Stimulated activated CD8-positive, alpha-beta memory T cell treated with anti-CD3 and anti-CD28 coated beads, Interleukin-12 subunit alpha, Interleukin-12 subunit beta, amount 100 ng/mL, for 24 hours (primary cell): ENCODE data around the gene KCNK16.

ENCODE experiments used
- DNase-seq: peaks from one replicate; pipeline ENCODE4 v3.0.0-alpha.2; 2020; ENCODE audit errors: extremely low read depth

The KCNK16 gene

DNA sequence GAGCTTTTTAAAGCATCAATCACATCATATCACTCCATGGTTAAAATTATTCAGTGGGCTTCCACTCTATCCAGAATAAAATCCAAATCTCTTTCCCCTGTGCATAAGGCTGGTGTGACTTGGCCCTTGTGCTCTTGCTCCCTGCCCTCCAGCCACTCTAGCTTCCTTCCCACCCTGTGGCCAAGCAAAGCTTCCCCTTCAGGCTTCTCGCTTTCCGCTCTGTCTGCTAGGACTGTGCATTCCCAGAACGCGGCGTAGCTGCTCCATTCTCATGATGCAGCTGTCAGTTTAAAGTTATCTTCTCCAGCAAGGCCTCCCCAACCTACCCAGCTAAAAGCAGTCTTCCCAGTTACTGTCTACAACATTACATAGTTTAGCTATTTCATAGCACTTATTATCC, 19.4 kb upstream of the KCNK16 start:
- no peak for DNase-seq

DNA sequence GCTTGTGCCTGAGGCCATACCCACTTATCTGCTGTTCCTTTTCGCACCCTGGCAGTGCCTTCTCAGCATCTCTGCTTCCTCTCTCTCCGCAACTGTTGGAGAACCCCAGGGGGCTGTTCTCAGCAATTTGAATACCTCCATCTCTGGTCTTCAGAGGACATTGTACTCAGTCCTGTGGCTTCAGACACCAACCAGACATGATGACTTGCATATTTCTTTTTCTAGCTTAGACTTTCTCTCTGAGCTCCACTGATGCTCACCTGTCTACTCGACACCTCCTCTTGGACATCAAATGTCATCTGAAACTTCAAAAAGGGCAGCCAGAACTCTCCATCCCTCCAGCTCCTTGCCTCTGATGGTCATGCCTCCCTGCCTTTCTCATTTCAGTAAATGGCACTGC, 18.9 kb upstream of the KCNK16 start:
- no peak for DNase-seq

DNA sequence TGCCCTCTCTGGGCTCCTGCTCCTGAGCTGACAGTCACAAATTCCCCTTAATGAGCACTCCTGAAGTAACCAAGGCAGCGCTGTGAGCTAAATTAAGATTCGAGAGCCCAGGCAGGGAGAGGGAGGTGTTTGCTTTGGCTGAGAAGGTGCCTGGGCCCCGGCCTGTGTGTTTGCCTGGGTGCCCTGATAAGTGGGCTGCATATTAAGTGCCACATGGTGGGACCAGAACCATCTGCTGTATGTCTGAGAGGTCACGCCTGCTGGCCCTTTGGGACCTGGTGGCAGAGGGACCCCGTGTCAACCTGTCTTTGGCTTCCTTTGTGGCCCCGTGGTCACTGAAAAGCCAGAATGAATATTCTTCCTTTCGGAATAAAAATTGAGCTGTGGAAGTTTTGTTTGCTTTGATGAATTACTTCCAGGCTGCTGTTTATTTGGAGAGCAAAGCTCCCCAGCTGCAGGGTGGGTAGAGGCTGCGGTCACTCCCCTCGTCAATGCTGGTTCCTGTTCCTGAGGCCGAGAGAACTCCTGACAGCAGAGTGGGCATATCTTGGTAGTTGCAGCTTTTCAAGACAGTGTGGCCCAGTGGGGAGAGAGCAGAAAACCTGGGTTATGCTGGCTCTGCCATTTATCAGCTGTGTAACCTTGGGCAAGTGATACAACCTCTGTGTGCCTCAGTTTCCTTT, 17.5 kb upstream of the KCNK16 start:
- DNase-seq, result no peak

DNA sequence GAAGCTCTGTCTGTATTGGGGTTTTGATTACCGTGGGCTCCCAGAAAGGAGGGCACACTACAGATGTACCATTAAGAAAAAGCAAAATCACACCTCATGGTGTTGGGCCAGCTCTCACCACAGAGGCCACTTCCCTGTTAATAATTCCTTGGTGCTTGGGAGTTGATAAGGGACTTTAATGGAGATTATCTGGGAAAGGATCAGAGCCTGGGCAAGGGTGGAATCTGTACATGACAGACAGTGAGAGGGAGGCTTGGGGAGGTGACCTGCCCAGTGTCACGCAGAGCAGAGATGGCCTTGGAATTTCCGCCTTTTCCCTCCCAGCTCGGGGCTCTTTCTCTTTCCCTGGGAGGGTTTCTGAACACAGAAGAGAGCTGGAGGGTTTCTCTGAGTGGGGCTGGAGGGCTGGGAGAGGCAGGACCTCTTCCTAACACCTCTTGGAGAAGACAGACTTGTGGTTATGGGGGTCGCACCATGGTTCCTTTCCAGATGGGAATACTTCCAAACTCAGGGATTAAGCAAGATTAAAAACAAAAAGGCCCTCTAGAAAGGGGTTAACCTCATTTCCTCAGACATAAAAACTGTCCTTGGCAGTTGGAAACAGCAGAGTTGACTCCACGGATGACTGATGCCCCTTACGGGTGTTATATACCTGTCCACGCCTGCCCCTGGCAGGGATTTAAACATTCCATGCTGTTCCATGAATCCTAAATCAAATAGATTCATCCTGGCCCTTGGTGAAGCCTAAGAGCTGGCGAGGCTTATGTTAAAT, 16.8 kb upstream of the KCNK16 start:
- no peak for DNase-seq

DNA sequence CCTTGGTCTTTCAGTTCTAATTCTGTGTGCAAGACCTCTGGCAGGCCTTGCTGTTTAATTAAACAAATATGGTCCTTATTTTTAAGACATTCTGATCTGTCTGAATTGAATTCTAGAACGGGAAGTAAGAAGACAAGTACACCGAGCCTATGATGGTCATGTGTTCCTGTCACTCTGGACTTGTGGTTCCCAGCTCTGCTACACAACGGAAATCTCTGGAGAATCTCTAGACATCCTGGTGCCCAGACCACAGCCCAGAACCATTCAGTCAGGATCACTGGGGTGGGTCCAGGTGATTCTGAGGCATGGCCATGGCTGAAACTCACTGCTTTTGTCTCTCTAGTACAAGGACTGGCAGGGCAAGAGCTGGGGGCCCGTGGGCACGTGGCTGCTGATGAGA, 15.9 kb upstream of the KCNK16 start:
- no peak for DNase-seq

DNA sequence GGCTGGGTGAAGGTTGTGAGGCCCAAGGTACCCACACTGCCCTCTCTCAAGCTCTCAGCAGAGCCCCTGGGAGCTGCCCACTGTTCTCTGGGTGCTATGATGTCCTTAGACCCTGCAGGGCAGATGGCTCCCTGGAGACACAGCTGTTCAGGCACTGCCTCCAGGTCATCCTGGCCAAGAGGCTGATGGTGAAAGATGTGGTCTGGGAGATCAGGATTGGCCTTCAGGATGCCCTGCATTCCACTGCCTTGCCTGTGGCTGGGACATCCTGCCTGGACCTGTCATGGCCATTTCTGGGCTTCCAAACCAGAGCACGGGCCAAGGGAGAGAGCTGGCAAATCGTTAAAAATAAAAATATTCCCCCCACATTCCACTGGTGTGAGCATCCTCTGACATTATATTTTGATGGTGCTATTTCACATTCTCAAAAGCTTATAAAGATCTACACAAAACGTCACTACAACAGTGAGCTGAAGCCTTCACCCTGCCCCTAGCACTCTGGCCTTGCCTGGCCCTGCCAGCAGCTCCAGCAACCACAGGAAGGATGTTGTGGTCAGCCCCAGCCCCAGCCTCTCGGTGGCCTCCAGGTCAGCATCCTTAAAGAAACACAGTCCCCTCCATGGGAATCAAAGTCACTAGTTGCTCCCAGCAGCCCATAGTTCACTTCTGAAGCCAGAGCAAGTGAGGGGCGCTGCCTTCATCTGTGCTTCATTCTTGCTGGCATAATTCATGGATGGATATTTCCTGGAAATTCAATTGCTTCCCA, 13.5 kb upstream of the KCNK16 start:
- no peak for DNase-seq

DNA sequence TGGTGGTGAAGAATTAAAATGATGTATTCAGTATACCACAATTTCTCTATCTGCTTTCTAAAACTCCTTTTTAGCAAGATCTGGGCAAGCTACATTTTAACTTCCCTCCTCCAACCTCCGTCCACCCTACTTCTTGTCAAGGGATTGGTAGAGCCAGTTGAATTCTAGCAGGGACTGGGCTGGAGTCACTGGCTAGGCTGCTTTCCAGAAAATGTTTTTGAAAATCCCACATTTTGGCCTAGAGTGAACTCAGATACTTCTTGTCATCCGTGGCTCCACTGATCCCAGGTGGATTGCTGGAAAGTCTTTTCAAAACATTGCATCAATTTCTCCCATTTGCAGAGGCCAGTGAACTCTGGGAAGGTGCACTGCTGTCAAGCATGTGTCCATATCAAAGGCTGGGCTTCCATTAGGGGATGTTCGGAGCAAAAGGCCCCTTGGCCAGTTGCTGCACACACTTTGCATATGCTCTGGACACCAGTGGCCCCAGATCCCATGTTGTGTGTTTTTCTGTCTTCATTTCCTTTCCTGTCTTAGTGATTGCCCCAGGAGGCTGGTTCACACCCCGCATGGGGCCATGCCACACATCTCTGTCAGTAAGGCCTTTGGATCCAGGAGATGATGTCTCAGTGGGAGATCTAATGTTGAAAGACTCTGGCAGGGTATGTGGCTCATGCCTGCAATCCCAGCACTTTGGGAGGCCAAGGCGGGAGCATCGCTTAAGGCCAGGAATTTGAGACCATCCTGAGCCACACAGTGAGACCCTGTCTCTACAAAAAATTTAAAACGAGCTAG, 11.3 kb upstream of the KCNK16 start:
- DNase-seq, result no peak

DNA sequence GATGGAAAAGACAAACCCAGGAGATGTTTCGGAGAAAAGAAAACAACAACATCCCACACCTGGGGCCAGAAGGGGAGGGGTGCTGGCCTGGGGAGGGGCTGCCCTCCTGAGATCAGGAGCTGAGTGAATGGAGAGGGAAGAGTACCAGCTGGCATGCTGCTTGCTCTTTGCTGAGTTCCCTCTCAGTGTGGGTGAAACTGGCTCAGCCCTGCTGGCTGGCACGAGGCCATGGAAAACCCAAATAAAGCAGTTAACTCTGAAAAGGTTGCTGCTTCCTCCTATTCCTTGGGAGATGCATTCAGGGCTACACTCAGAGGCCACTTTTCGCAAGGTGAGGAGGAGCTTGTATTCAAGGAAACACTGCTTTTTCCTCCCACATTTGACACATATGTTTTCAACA, 8.0 kb upstream of the KCNK16 start:
- DNase-seq, result no peak

DNA sequence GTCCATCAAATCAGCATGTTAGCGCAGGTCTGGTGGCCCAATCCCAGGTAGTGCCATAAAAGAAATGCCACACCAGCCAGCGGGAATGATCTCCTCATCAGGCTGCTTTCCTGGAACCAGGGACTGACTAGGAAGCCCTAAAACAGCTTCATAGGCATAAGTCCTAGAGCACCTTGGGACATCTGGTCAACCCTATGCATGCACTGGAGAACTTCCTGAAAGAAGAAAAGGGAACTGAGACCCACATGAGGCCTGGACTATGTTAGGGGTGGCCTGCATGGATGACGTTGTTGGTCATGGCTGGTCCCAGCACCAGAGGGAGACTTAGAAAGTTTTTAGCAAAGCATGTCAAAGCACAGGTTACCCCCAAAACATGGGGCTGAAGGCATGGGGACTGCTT, 7.6 kb upstream of the KCNK16 start:
- DNase-seq, result no peak

DNA sequence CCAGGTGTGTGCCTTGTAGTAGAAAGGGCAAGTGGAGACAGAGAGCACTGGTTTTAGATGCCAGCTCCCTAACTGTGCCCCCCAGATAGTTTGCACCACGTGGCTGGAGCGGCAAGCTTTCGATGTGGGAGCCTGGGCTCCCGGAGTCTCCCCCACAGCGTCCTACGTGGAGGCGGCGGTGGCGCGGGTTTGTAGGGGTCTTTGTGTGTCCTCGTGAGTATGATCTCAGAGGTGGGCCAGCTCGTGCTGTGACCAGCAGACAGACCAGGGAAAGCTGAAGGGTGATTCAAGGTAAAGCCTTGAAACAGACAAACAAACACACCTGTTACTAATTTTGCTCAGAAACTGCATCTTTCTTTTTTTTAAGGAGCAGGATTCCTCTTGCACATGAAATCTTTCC, 5.6 kb upstream of the KCNK16 start:
- no peak for DNase-seq

DNA sequence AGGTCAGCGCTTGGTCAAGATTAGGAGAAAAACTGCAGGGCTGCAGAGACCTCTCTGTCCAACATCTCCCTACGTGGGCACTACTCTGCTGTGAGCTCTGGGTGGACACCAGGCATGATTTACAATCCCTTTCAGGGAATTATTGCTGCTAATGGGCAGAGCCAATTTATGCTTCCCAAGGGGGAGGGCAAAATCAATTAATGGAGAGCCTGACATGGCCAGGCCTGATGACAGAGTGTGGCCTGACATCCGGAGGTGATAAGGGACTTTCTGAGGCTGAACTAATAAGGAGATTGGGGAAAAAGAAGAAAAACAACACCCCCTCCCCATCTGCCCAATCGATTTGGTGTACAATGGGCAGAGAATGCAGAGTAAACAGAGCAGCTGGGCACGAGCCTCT, 5.0 kb upstream of the KCNK16 start:
- DNase-seq, result no peak

DNA sequence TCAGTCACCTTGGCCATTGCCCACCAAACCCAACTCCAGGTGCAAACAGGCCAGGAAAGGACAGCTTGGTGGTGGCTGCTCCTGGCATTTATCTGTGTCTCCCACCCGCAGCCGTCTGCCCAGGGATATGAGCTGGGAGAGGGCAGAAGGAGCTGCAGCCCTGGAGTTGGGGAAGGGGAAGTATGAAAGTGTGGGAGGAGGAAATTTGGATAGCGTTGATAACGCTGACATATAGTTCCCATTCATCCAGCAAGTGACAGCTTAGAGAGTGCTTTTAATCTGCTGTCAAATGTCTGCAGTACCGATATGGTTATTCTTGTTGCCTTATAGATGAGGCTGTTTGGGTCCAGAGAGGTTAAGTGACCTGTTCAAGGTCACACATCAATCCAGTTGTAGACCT, 741 bp downstream of the KCNK16 start:
- no peak for DNase-seq

DNA sequence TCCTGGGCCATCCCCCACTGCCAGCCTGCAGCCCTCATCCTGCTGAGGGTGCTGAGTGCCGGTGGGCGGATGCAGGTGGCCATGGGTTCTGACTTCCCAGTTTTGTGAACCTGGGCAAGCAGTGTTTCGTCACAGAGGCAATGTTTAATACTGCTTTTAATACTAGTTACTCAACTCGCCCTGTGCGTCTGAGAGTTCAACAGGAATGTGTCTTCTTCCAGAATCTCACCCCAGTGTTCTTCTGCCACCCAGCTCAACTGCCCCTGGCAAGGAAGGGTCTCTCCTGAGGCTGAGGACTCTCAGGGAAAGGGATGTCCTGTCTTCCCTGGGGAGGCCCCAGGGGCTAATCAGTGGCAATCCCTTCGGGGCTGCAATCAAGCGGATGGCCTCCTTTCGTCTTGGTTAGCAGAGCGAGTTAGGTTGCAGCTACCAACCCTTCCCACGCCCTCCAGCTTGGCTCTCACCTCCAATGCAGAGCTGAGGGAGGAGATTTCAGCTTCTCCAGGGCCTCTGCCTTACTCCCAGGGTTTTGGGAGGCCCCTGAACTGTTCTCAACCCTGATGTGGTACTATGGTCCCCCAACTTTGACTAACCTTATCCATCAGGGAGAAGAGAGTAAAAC, 2.0 kb downstream of the KCNK16 start:
- no peak for DNase-seq

DNA sequence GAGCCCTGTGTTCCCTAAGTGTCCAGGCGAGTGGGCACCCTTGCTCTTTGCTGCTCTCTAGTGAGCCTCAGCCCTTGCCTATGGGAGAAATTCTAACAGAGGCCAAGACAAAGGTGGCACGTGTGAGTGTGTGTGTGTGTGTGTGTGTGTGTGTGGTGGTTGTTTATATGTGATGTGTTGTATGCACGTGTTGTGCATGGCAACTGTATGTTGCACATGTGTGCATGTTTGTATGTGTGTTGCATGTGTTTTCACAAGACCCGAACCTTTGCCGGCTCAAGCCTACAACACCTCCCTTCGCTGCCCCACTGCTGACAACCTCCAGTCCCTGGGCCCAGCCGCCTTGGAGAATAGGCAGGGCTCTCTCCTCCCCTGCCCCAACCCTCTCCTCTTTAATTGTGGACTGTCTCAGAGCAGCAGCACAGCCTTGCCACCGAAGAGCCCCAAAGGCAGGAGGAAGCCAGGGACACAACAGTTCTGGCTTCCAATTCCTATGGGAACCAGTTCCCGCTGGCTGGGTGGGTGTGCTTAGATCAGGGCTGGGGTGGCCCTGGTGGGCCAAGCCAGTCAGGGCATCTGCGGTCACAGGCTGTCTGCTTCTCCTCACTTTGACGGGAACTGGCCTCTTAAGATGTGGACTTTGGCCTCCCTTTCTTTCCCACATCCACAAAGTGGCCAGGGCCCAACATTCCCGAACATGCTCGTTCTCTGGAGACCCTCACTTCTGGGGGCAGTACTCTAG, 2.7 kb downstream of the KCNK16 start:
- DNase-seq, result no peak

DNA sequence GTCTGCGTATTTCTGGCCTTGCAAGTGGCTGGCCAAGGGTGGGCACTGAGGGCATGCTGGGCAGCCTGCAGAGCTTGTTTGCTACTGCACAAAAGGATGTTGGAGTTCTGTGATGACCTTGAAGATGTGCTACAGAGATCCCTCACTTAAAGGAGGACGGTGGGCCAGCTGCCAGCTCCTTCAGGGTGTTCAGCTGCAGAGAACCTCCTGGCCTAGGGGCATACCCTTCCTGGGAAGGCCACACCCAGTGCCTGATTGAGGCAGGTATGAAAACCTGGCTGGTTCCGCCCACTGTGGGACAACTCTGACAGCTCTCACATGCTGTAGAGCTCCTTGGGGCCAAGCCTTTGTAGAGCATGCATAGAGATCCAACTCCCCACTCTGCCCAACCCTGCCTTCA, 5.2 kb downstream of the KCNK16 start:
- no peak for DNase-seq

DNA sequence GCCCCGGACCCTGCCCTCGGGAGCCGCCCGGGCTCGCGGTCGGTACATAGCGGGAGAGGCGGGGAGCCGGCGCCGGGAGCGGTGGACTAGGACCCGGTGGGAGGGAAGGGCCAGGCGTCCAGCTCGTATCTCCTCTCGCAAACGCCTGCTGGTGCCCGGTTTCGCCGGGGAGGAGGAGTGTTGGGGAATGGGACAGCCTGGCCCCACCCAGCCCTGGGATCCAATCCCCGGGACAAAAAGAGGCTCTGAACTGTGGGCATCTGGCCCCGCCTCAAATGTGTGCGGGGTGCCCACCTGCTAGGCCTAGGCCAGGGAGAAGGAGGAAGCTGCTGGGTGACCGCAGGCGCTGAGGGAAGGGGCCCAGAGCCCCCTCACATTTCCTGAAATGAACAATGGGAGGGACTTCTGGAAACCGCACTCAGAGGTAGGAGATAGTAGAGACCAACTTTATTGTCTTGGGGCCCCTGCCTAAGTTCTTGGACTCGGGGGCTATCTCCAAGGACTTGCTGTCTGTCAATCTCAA, 8.2 kb downstream of the KCNK16 start, which contains the start of gene KCNK17:
KCNK17 (minus strand) TSS at position 147 of the 523 bp plus-strand sequence; CDS start at position 48, 99 bp downstream.
- DNase-seq, result no peak

DNA sequence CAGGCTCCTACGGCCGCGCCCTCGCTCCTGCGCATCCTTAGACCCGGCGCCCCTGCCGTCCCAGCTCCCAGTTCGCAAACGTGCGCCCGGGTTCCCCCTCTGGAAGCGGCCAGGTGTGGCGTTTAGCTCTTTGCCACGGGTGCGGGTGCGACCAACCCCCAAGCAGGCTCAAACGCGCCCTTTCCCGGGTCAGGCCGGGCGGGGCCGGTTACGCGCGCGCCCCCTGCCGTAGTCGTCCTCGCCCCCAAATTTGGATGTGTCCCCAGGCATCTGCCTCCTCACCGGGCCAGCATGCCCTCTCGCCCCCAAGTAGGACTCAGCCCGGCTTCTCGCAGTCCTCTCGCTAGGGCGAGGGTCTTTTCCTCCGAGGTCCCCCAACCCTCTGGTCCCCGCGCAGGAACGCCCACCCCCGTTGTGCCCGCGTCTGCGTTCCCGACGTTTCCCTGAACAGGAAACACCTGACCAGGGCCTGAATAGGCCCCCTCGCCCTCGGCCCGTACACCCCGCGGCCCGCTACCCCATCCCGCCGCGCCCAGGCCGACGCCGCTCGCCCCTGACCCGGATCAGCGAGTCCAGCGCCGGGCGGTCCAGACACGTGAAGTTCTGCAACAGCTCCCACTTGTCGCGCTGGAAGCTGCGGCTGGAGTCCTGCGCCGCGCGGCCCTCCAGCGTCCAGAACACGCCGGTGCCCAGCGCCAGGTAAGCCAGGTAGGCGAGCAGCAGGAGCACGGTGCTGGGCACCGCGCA, 8.8 kb downstream of the KCNK16 start:
- DNase-seq, result no peak

DNA sequence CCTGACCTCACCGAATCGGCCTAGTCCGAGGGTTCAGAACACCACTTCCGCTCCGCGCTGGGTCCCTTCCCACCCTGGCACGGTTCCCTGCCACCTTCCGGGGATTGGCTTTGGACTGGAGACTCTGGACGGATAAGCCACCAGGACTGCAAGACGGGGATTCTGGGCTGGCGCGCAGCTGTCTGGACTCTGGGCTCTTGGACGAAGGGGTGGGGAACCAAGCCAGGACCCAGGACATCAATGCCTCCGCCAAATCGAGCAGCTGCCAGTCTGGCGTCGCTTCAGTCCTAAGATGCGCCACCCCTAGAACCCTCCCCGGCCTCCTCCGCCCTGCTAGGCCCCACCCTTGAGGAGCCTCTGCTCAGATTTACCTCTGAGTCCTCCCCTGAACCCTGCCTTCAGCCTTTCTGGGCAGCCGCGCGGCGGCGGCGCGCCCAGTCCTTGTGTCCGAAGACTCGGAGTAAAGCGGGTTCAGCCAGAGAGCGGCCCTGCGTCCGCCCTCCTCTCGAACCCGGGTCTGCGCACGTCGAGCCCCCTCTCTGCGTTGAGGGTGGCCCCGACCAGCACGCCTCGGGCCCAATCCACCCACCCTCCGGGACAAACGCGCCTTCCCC, 9.5 kb downstream of the KCNK16 start:
- DNase-seq, result no peak

DNA sequence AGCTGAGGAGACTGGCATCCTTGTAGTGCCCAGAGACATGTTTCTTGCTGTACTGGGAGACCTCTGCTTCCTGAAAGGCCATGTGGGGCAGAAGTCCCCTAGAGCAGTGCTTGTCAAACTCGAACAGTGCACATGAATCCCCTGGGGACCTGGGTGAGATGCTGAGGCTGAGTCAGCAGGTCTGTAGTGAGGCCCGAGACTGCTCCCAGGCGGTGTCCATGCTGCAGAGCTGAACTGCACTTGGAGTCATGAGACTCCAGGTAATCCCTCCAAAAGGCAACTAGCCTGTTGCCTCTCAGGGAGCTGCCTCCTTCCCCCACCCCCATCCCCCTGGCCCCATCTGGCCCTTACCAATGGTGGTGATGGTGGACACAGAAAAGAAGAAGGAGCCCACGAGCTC, 12.0 kb downstream of the KCNK16 start:
- DNase-seq, result no peak
